Fibroblast of skin of scalp (primary cell): ENCODE measurements around the gene SYNJ2.
A peak's percentile ranks its signal among the peaks of the same experiment; 100 is the strongest.
"Not testable (repeated sequence)": the region's sequence is repeated elsewhere in the genome, so short reads cannot be mapped to it uniquely, and the experiment has no call there.

Source experiments
- DNase-seq: peaks from one replicate; pipeline ENCODE4 v3.0.0-alpha.2; 2013

Gene SYNJ2

GRCh38 chr6:157954150-157955117 is 27.2 kb upstream of the SYNJ2 start:
- peak; percentile 13 for DNase-seq

GRCh38 chr6:157955675-157956074 is 26.0 kb upstream of the SYNJ2 start:
- no peak for DNase-seq

GRCh38 chr6:157956171-157956730 is 25.4 kb upstream of the SYNJ2 start:
- DNase-seq = no peak

GRCh38 chr6:157959451-157960227 is 22.0 kb upstream of the SYNJ2 start:
- DNase-seq = no peak

- peak; percentile 33 for DNase-seq
Observed at GRCh38 chr6:157961153-157961831, 20.4 kb upstream of the SYNJ2 start.

GRCh38 chr6:157961832-157962575 is 19.7 kb upstream of the SYNJ2 start:
- DNase-seq = peak; percentile 42

- peak; percentile 92 for DNase-seq
Observed at GRCh38 chr6:157962601-157963302, 18.9 kb upstream of the SYNJ2 start.

GRCh38 chr6:157964100-157964499 is 17.6 kb upstream of the SYNJ2 start:
- DNase-seq = peak; percentile 37

- no peak for DNase-seq
Observed at GRCh38 chr6:157965387-157965786, 16.3 kb upstream of the SYNJ2 start.

- no peak for DNase-seq
Observed at GRCh38 chr6:157966589-157966977, 15.1 kb upstream of the SYNJ2 start.

GRCh38 chr6:157967020-157967419 is 14.6 kb upstream of the SYNJ2 start:
- DNase-seq = no peak

GRCh38 chr6:157967486-157967885 is 14.2 kb upstream of the SYNJ2 start:
- DNase-seq = no peak

- DNase-seq = not testable (repeated sequence)
Observed at GRCh38 chr6:157972177-157972576, 9.5 kb upstream of the SYNJ2 start.

GRCh38 chr6:157974341-157974894 is 7.2 kb upstream of the SYNJ2 start:
- DNase-seq = peak; percentile 75

- DNase-seq = no peak
Observed at GRCh38 chr6:157974967-157975366, 6.7 kb upstream of the SYNJ2 start.

GRCh38 chr6:157975456-157975855 is 6.2 kb upstream of the SYNJ2 start:
- no peak for DNase-seq

GRCh38 chr6:157976345-157977175 is 5.1 kb upstream of the SYNJ2 start:
- no peak for DNase-seq

GRCh38 chr6:157977176-157977804 is 4.4 kb upstream of the SYNJ2 start:
- DNase-seq = no peak

- no peak for DNase-seq
Observed at GRCh38 chr6:157978021-157978783, 3.5 kb upstream of the SYNJ2 start.
